ENCODE measurements around the gene DGCR6L.
A peak's percentile ranks its signal among the peaks of the same experiment; 100 is the strongest.
"Not testable (repeated sequence)": the region's sequence is repeated elsewhere in the genome, so short reads cannot be mapped to it uniquely, and the experiment has no call there.

Gene DGCR6L

DNA sequence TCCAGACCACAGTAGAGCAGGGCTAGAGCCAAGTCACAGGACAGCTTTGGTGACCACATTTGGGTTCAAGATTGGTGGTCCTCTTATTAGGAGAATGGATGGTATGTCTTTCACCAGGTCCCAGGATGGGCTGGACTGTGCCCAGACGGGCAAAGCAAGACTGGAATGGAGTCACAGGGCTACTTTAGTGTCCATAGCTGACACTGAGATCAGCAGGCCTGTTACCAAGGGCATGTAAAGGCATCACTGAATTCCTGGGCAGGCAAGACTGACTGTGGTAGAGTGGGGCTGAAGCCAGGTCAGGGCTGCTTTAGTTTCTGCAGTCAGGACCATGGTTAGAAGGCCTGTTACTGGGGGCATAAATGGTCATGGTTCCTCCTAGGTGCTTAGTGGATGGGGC, 6.1 kb upstream of the DGCR6L start:
- not testable (repeated sequence) for H3K9me3 ChIP-seq (ENCODE audit: control insufficient read depth, low read length); H3K9ac ChIP-seq; H3K4me3 ChIP-seq (ENCODE audit: low read depth, low read length); H3K27ac ChIP-seq; H3K27me3 ChIP-seq (ENCODE audit: control insufficient read depth, insufficient read depth, low read length); H3K79me2 ChIP-seq; H3K36me3 ChIP-seq (ENCODE audit: control insufficient read depth, insufficient read depth, low read length); H3K4me2 ChIP-seq (ENCODE audit: low read length); H3K4me1 ChIP-seq; H2AFZ ChIP-seq

DNA sequence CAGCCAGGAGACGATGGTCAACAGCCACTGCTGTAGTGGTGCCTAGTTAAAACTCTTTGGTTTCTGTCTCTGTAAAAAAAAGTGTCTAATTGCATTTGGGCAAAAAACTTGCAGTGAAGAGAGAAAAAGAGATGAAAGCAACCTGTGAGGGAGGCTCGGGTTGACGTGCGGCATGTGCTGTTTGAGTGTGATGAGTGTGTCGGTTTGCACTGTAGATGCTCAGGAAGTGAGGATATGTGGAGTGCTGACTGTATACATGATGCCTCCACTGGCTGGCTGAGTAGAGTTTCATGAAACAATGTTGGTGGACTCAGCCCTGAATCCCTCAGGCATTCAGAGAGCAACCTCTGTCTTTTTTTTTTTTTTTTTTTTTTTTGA, 4.3 kb upstream of the DGCR6L start:
- H3K27me3 ChIP-seq (ENCODE audit: control insufficient read depth, insufficient read depth, low read length): no peaks in the 10 kb centered on the region
- no peaks in the 10 kb centered on the region for H3K36me3 ChIP-seq (ENCODE audit: control insufficient read depth, insufficient read depth, low read length)
- no peaks in the 10 kb centered on the region for H3K79me2 ChIP-seq
- H3K4me1 ChIP-seq: no peaks in the 10 kb centered on the region
- no peak overlapping the region for H2AFZ ChIP-seq
- TF ChIP-seq, protein P1, sequence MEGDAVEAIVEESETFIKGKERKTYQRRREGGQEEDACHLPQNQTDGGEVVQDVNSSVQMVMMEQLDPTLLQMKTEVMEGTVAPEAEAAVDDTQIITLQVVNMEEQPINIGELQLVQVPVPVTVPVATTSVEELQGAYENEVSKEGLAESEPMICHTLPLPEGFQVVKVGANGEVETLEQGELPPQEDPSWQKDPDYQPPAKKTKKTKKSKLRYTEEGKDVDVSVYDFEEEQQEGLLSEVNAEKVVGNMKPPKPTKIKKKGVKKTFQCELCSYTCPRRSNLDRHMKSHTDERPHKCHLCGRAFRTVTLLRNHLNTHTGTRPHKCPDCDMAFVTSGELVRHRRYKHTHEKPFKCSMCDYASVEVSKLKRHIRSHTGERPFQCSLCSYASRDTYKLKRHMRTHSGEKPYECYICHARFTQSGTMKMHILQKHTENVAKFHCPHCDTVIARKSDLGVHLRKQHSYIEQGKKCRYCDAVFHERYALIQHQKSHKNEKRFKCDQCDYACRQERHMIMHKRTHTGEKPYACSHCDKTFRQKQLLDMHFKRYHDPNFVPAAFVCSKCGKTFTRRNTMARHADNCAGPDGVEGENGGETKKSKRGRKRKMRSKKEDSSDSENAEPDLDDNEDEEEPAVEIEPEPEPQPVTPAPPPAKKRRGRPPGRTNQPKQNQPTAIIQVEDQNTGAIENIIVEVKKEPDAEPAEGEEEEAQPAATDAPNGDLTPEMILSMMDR (IDR thresholded peaks at IDR 0.05): no peak
- no peak overlapping the region for H3K9ac ChIP-seq
- no peak overlapping the region for H3K4me2 ChIP-seq (ENCODE audit: low read length)
- H3K27ac ChIP-seq: no peak overlapping the region
- no peaks in the 10 kb centered on the region for H3K9me3 ChIP-seq (ENCODE audit: control insufficient read depth, low read length)
- H3K4me3 ChIP-seq (ENCODE audit: low read depth, low read length): no peak overlapping the region

DNA sequence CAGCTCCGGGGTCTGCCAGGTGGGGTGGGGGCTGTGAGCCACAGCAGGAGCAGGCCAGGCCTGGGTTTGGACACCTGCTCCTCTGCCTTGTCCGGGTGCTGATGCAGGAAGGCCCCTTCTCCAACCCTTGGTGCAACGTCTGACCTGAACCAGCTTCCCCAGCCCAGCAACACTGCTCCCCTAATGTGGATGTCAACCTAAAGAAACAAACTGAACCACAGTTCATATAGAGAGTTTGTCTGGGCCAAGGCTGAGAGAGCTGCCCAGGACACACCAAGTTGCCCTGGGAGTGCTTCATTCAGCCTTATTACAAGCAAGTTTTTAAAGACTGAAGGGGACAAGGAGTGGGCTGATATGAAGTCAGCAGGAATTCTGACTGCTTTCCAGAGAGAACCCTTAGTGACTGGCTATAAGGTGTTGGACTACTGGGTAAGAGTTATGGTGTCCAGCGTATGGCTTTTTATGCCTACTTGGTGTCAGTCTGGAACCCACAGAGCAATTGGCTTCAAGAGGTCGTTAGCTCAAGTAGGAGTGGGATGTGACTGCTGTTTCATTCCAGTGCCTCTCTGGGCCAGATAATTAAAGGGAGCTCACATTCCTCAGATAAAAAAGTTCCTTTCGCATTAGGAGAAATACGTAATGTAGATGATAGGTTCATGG, 1.8 kb upstream of the DGCR6L start:
- not testable (repeated sequence) for H3K27ac ChIP-seq; H3K9ac ChIP-seq; H3K4me3 ChIP-seq (ENCODE audit: low read depth, low read length)

DNA sequence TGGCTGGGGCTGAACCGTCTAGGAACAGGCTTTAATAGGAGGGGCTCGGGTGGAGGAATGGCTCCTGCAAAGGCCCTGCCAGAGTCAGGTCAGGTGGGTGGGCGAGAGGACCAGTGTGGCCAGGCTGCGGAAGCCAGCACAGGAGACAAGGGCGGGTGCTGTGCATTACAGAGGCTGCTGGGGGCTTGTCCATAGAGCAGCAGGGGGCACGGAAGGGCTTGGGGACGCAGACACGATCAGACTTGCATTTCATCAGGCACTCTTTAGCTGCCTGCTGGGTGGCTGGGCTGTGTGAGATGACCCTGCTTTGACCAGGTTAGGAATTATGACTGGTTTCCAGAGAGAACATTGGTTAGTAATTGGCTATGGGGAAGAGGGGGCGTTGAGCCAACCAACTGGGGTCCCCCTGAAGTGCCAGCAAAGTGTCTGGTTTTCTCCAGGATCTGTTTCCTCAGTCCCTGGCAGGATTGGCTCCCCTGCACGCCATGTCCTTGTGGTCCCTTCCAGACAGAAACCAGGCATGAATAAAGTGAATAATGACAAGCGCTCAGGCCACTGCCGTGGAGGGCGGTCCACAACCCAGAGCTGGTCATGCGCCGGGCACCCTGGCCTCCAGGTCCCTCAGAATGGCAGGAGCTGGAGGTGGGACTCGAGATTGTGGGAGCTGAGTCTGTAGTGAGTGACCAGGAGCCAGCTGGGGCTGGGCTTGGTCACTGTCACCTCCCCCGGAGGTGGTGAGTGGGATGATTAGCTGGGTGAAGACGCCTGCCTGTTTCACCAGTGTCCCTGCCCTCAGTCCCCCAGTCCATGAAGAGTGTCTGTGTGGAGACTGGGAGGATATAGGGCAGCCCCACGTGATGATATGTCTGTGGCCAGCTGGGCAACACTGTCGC, 1.0 kb upstream of the DGCR6L start:
- not testable (repeated sequence) for H3K27me3 ChIP-seq (ENCODE audit: control insufficient read depth, insufficient read depth, low read length); H3K36me3 ChIP-seq (ENCODE audit: control insufficient read depth, insufficient read depth, low read length); H3K9me3 ChIP-seq (ENCODE audit: control insufficient read depth, low read length); H3K4me1 ChIP-seq; H3K79me2 ChIP-seq
- H3K4me3 ChIP-seq (ENCODE audit: low read depth, low read length): peak overlapping the region; percentile 97
- peak overlapping the region; percentile 90 for H2AFZ ChIP-seq
- H3K9ac ChIP-seq: peak overlapping the region; percentile 31
- peak overlapping the region; percentile 60 for H3K27ac ChIP-seq
- H3K4me2 ChIP-seq (ENCODE audit: low read length): peak overlapping the region; percentile 95

More for the DNA sequence above, 1.8 kb upstream of the DGCR6L start:
- H3K4me1 ChIP-seq; H3K9me3 ChIP-seq (ENCODE audit: control insufficient read depth, low read length); H3K79me2 ChIP-seq; H3K36me3 ChIP-seq (ENCODE audit: control insufficient read depth, insufficient read depth, low read length); H2AFZ ChIP-seq; H3K4me2 ChIP-seq (ENCODE audit: low read length); H3K27me3 ChIP-seq (ENCODE audit: control insufficient read depth, insufficient read depth, low read length): not testable (repeated sequence)

DNA sequence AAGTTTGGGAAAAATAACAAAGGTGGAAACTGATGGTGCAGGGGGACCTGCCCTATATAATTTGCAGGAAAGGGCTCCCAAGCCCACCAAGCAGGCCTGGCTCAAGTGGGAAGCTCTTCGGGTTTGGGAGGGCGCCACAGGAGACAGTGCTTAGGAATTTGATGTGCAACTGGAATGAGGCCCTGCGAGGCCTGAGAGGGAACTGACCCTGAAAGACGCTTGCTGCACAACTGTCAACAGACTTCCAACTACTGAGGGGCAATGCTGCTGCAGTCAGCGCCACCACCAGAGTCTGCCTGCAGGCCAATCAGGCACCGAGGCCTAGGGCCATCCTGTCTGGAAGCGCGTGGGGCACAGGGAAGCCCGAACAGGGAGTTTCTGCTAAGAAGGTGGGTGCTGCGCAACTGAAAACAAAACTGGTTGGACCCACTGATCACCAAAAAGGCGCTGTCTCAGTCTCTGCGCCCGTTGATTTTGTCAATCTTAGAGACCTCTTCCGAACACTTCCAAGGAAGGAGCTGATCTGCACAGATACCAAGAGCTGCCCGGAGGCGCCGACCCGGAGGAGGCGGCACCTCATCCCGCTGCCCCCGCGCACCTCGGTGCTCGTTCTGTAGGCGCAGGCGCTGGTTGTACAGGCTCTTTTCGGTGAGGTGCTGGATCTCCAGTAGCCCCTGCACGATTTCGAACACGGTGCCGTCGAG, 667 bp downstream of the DGCR6L start:
- Histone ChIP-seq H3K79me2 (peaks cover 2% of the 10 kb centered on the region), H3K9me3 (ENCODE audit: control insufficient read depth, low read length) (no peaks in the 10 kb centered on the region), H3K9ac (no peak overlapping the region), H2AFZ (peak overlapping the region; percentile 90), H3K4me1 (no peaks in the 10 kb centered on the region), H3K36me3 (ENCODE audit: control insufficient read depth, insufficient read depth, low read length) (no peaks in the 10 kb centered on the region), H3K4me2 (ENCODE audit: low read length) (peak overlapping the region; percentile 95), H3K27me3 (ENCODE audit: control insufficient read depth, insufficient read depth, low read length) (no peaks in the 10 kb centered on the region), H3K27ac (no peak overlapping the region), H3K4me3 (ENCODE audit: low read depth, low read length) (peak overlapping the region; percentile 97)
- TF ChIP-seq, protein P1 (IDR thresholded peaks at IDR 0.05): no peak

DNA sequence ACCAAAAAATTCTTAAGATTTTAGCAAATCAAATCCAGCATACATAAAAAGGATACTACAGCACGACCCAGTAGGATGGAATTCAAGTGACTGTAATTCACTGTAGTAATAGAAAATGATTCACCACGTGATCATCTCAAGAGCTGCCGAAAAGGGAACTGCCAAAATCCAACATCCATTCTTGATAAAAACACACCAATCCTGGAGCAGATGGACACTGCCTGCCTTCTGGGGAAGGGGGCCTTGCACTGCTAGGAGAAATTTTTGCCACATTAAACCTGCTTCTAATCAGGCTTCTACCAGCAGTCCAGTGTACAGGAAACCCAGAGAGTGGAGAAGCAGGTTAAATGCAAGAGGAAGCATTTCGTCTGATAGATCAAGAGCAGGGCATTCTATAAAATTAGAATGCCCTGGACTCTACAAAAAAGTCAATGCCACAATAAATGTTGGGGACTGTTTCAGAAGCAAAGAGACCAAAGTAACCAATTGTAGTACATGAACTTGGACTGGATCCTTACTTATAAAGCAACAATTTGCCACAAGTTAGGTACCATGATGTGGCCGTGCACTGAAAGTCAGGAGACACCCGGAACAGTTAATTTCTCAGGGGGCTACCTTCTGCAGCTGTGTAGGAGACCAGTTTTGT, 1.7 kb downstream of the DGCR6L start:
- H3K9me3 ChIP-seq (ENCODE audit: control insufficient read depth, low read length); H3K27me3 ChIP-seq (ENCODE audit: control insufficient read depth, insufficient read depth, low read length); H3K79me2 ChIP-seq; H3K4me1 ChIP-seq; H2AFZ ChIP-seq; H3K36me3 ChIP-seq (ENCODE audit: control insufficient read depth, insufficient read depth, low read length); H3K4me2 ChIP-seq (ENCODE audit: low read length); H3K9ac ChIP-seq; H3K27ac ChIP-seq; H3K4me3 ChIP-seq (ENCODE audit: low read depth, low read length): not testable (repeated sequence)

DNA sequence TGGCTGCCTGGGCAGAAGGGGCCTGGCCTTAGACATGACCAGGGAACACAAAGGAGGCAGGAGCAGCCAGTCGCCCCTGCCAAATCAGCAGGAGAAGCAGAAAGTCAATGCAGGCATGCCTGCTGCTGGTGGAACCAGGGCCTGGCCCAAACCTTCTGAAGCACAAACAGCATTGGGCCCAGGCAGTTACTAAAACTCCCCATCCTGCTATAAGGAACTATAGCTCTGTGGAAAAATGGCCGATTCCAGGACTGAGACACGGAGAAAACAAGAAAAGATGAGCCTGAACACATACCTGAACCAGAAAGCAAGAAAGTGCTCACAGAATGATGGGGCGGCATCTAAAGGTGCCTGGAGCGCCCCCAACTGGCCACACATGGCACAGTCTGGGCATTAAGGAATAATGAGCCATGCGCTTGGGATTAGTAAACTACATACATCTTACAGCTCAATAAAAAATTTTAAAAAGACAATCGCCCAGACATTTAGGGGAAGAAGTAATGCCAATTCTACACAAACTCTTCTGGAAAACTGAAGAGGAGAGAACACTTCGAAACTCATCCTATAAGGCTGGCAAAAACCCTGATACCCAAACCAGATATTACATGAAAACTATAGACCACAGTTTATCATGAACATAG, 2.3 kb downstream of the DGCR6L start:
- not testable (repeated sequence) for H3K27ac ChIP-seq; H3K36me3 ChIP-seq (ENCODE audit: control insufficient read depth, insufficient read depth, low read length); H3K4me3 ChIP-seq (ENCODE audit: low read depth, low read length); H3K79me2 ChIP-seq; H3K9ac ChIP-seq; H2AFZ ChIP-seq; H3K27me3 ChIP-seq (ENCODE audit: control insufficient read depth, insufficient read depth, low read length); H3K4me2 ChIP-seq (ENCODE audit: low read length); H3K9me3 ChIP-seq (ENCODE audit: control insufficient read depth, low read length); H3K4me1 ChIP-seq
